A549 (cell line): ENCODE results near the gene ZNF683. TPM values are rescaled to one million over a fixed set of nuclear protein-coding genes. Genes with fewer than 3 reads are reported as not detected.

Experiments used
- ATAC-seq, 2 experiments: fragments of 200-7000 bp in 1 of 2; fragments of >200 bp in 1 of 2; cut with Nextera tagmentation in 1 of 2; cut with Tn5 transposase in 1 of 2; 3 replicates each; pipeline versions ENCODE4 v1.8.0 to v1.9.1; 2018 to 2020; ENCODE audit warnings: mild to moderate bottlenecking in 1 of 2, moderate library complexity in 1 of 2
- CTCF ChIA-PET: fragments of 300-600 bp; sonication (Branson Sonifier 250); formaldehyde crosslinking; extraction: SDS; loops from one replicate; lab custom pipeline; 2021; ENCODE audit warnings: antibody characterized with exemption, inconsistent platforms; lab: Yijun Ruan, JAX
- POLR2A ChIA-PET: fragments of 350-600 bp; formaldehyde crosslinking; extraction: SDS; loops from one replicate; lab custom pipeline; 2021; ENCODE audit warnings: antibody characterized with exemption, inconsistent platforms; lab: Yijun Ruan, JAX
- DNase-seq, 2 experiments: peaks; one replicate each; pipeline versions ENCODE4 v3.0.0 to v3.0.0-alpha.2; 2011 to 2016; ENCODE audit warnings: low read depth in 1 of 2, low spot score in 1 of 2
- FAIRE-seq: peaks from 2 replicates; lab custom pipeline; 2011; peaks lifted over from hg19 to GRCh38; lab: Jason Lieb, UNC
- H3K27ac ChIP-seq, 2 experiments: fragments of >200 bp; sonication (Bioruptor Twin); formaldehyde crosslinking; 3 replicates each; pipeline ENCODE4 v1.5.1; 2016 to 2017
- H3K4me1 ChIP-seq: fragments of >200 bp; sonication (Bioruptor Twin); formaldehyde crosslinking; 3 replicates; pipeline ENCODE4 v1.6.1; 2016
- H3K4me2 ChIP-seq: fragments of >200 bp; sonication (Bioruptor Twin); formaldehyde crosslinking; 3 replicates; pipeline ENCODE4 v1.6.1; 2016
- H3K4me3 ChIP-seq: fragments of >200 bp; sonication (Bioruptor Twin); formaldehyde crosslinking; 3 replicates; pipeline ENCODE4 v1.5.1; 2016
- H3K9me3 ChIP-seq: fragments of >200 bp; sonication (Bioruptor Twin); formaldehyde crosslinking; 3 replicates; pipeline ENCODE4 v1.6.1; 2016
- CHD2 ChIP-seq: fragments of 150-350 bp; IDR thresholded peaks from 2 replicates; pipeline ENCODE4 v1.6.1; 2014; ENCODE audit warnings: low read length; ENCODE audit not compliant: partially characterized antibody
- FOXS1 ChIP-seq: fragments of 250-450 bp; sonication (Bioruptor Pico); IDR thresholded peaks from 2 replicates; pipeline ENCODE4 v1.5.0; 2020; ENCODE audit warnings: mild to moderate bottlenecking, moderate library complexity
- HOXB13 ChIP-seq: fragments of 250-450 bp; sonication (Bioruptor Pico); IDR thresholded peaks from 2 replicates; pipeline ENCODE4 v1.5.0; 2020; ENCODE audit warnings: low read depth, mild to moderate bottlenecking, moderate library complexity
- KDM1A ChIP-seq: fragments of 200-600 bp; sonication (generic); IDR thresholded peaks from 2 replicates; pipeline ENCODE4 v1.6.1; 2016; ENCODE audit warnings: low read depth, mild to moderate bottlenecking
- MAZ ChIP-seq: fragments of 150-350 bp; IDR thresholded peaks from 2 replicates; pipeline ENCODE4 v1.6.1; 2014; ENCODE audit warnings: antibody characterized with exemption, low read depth, low read length, borderline replicate concordance
- NFE2L2 ChIP-seq: fragments of 150-350 bp; conservative IDR thresholded peaks from 2 replicates; pipeline ENCODE4 v1.6.1; 2014; ENCODE audit warnings: low read length
- POLR2AphosphoS2 ChIP-seq: conservative IDR thresholded peaks from 2 replicates; pipeline ENCODE4 v1.6.1; 2012; ENCODE audit warnings: low read length, improper control_type of control experiment, inconsistent platforms
- RFX5 ChIP-seq: fragments of 450-650 bp; IDR thresholded peaks from 2 replicates; pipeline ENCODE4 v1.7.1; 2014; ENCODE audit warnings: antibody characterized with exemption, mild to moderate bottlenecking, moderate library complexity
- SMC3 ChIP-seq: fragments of >200 bp; sonication (Bioruptor Twin); formaldehyde crosslinking; IDR thresholded peaks from 3 replicates; pipeline ENCODE4 v1.6.1; 2018; ENCODE audit warnings: inconsistent platforms
- TFCP2L1 ChIP-seq: fragments of 250-450 bp; sonication (Bioruptor Pico); IDR thresholded peaks from 2 replicates; pipeline ENCODE4 v1.5.0; 2021; ENCODE audit warnings: mild to moderate bottlenecking
- ZFP36 ChIP-seq: fragments of 450-650 bp; IDR thresholded peaks from 2 replicates; pipeline ENCODE4 v1.6.1; 2014; ENCODE audit warnings: borderline replicate concordance; ENCODE audit not compliant: partially characterized antibody
- WGBS: methylation state at CpG from one replicate; pipeline ENCODE4 v1.1.6; 2017; ENCODE audit errors: missing lambda C conversion rate; 5-methylcytosine and 5-hydroxymethylcytosine counted together
- polyA plus RNA-seq, 4 experiments: library from polyadenylated mRNA; depleted of rRNA in 3 of 4; stranded (reverse); fragments of >200 nt; fragmentation: RNase III in 1 of 4; extraction: RNeasy Plus Mini Kit Qiagen cat#74134 plus additional on column Dnase treatment in 1 of 4; gene quantifications; 2 replicates in 3 of 4; 3 replicates in 1 of 4; pipeline ENCODE4 v1.2.3, GENCODE V29; 2011 to 2017
- TF ChIP-seq, protein P1 (sequence below): fragments of 450-650 bp; IDR thresholded peaks from 2 replicates; pipeline ENCODE4 v1.6.1; 2014; ENCODE audit warnings: antibody characterized with exemption
- TF ChIP-seq, protein P2 (sequence below): fragments of >200 bp; sonication (Bioruptor Twin); formaldehyde crosslinking; IDR thresholded peaks from 2 replicates; pipeline ENCODE4 v1.6.1; 2016
- TF ChIP-seq, protein P3 (sequence below): fragments of 200-600 bp; sonication (generic); IDR thresholded peaks from 2 replicates; pipeline ENCODE4 v1.6.1; 2016; ENCODE audit warnings: antibody characterized with exemption, mild to moderate bottlenecking, moderate library complexity

Gene ZNF683
- polyA plus RNA-seq, 2 of the 4 experiments (the other 2 are of a cell fraction) = not detected

DNA sequence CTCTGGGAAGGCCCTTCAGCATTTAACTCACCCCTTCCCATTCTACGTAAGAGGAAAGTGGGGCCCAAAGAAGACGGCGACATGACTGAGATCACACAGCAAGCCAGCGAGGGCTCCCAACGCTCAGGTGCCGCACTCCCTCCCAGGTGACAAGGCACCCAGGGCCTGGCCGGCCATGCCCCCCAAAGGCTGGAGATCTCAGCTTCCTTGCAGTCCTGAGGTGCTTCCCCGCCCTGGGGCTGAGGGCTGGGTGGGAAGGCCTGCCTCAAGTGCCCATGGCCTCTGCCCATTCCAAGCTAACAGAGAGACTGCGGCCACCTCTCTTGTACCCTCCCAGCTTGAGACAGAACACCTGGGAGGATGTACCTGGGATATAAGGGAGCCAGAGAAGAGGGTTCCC, 17.6 kb downstream of the ZNF683 start:
- TF ChIP-seq, protein P1, sequence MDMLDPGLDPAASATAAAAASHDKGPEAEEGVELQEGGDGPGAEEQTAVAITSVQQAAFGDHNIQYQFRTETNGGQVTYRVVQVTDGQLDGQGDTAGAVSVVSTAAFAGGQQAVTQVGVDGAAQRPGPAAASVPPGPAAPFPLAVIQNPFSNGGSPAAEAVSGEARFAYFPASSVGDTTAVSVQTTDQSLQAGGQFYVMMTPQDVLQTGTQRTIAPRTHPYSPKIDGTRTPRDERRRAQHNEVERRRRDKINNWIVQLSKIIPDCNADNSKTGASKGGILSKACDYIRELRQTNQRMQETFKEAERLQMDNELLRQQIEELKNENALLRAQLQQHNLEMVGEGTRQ = no peak
- no peak for TF ChIP-seq SMC3
- TF ChIP-seq HOXB13 (CRISPR knock-in tag) = no peak
- TF ChIP-seq, protein P2, sequence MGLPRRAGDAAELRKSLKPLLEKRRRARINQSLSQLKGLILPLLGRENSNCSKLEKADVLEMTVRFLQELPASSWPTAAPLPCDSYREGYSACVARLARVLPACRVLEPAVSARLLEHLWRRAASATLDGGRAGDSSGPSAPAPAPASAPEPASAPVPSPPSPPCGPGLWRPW = no peak
- FAIRE-seq (no peak), ATAC-seq (no peak), DNase-seq (no peak)
- H3K4me2 ChIP-seq = no peak overlapping the region
- ChIA-PET POLR2A (no interaction called here), CTCF (interaction anchor here (0.7 to 2.7 kb wide), 6 partner anchors 9 to 121 kb away, joined by 3 to 24 read pairs (median 4); partner anchors contain the start of gene CEP85)
- WGBS = 86% methylated on average over 3 of the region's 9 CpGs
- peaks cover 67% of the 10 kb centered on the region for H3K4me1 ChIP-seq
- no peak overlapping the region for H3K4me3 ChIP-seq
- H3K9me3 ChIP-seq = no peaks in the 10 kb centered on the region
- H3K27ac ChIP-seq = peak overlapping the region in 1 of 2 experiments; percentile 95; a peak in 3 of 6 replicates

DNA sequence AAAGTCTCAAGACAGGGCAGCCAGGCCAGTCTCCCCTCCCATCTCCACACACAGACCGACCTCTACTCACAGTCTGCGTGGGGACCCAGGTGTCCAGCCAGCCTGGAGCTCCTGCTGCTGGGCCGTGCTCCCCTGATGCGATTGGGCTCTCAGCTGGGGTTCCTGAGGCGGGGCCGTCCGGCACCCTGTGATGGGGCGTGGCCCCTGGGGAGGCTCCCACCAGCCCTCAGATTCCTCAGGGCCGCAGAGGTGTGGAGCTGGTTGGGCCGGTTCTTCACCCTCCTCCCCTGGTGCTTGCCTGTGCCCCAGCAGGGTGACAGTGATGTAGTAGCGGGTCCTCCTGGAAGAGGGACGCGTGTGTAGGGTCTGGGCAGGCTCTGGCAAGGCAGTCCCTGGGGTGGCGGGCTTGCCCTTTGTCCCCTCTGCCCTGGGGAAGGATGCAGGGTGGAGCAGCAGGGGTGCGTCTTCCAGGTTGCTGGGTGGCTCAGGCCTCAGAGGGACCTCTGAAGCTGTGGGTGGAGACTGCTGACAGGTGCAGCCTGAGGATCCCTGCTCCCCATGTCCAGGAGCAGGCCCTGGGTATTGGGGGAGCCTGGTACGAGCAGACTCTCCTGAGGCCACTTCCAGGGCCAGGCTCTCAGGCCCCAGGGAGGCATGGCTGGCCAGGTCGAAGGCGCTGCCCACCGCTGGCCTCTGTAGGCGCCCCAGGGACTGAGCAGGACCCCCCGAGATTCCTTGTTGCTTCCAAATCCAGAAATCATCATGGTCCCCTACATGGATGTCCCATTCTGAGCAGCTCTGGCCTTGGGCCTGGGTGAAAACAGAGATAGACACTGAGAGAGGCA, 18.4 kb downstream of the ZNF683 start, which contains the start of gene CRYBG2:
TSS of gene CRYBG2 (minus strand) at position 155 of the 845 bp plus-strand sequence. CDS start 7,473 bp downstream, outside the sequence.
- no peak for FAIRE-seq
- H3K4me2 ChIP-seq = peak within 1 kb of the TSS; percentile 64
- no peak within 1 kb of the TSS for H3K4me3 ChIP-seq
- no peak for TF ChIP-seq NFE2L2
- TF ChIP-seq, protein P1 = no peak
- no peak for TF ChIP-seq CHD2
- TF ChIP-seq MAZ = no peak
- TF ChIP-seq POLR2AphosphoS2 = no peak
- no peak for TF ChIP-seq KDM1A
- TF ChIP-seq, protein P3, sequence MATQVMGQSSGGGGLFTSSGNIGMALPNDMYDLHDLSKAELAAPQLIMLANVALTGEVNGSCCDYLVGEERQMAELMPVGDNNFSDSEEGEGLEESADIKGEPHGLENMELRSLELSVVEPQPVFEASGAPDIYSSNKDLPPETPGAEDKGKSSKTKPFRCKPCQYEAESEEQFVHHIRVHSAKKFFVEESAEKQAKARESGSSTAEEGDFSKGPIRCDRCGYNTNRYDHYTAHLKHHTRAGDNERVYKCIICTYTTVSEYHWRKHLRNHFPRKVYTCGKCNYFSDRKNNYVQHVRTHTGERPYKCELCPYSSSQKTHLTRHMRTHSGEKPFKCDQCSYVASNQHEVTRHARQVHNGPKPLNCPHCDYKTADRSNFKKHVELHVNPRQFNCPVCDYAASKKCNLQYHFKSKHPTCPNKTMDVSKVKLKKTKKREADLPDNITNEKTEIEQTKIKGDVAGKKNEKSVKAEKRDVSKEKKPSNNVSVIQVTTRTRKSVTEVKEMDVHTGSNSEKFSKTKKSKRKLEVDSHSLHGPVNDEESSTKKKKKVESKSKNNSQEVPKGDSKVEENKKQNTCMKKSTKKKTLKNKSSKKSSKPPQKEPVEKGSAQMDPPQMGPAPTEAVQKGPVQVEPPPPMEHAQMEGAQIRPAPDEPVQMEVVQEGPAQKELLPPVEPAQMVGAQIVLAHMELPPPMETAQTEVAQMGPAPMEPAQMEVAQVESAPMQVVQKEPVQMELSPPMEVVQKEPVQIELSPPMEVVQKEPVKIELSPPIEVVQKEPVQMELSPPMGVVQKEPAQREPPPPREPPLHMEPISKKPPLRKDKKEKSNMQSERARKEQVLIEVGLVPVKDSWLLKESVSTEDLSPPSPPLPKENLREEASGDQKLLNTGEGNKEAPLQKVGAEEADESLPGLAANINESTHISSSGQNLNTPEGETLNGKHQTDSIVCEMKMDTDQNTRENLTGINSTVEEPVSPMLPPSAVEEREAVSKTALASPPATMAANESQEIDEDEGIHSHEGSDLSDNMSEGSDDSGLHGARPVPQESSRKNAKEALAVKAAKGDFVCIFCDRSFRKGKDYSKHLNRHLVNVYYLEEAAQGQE = no peak
- no peak for TF ChIP-seq FOXS1 (CRISPR knock-in tag)
- no peak for TF ChIP-seq TFCP2L1 (CRISPR knock-in tag)
- no peaks in the 10 kb centered on the region for H3K9me3 ChIP-seq
- H3K4me1 ChIP-seq = peaks cover 74% of the 10 kb centered on the region
- no peak for ATAC-seq
- H3K27ac ChIP-seq = peak within 1 kb of the TSS; percentile 78 to 95; a peak in 5 of 6 replicates
- ChIA-PET POLR2A (no interaction called here), CTCF (interaction anchor here (0.7 to 2.7 kb wide), 6 partner anchors 10 to 120 kb away, joined by 3 to 24 read pairs (median 4); partner anchors contain the start of gene CEP85)
- no peak for DNase-seq
- WGBS = 87% methylated on average over 4 of the region's 21 CpGs

DNA sequence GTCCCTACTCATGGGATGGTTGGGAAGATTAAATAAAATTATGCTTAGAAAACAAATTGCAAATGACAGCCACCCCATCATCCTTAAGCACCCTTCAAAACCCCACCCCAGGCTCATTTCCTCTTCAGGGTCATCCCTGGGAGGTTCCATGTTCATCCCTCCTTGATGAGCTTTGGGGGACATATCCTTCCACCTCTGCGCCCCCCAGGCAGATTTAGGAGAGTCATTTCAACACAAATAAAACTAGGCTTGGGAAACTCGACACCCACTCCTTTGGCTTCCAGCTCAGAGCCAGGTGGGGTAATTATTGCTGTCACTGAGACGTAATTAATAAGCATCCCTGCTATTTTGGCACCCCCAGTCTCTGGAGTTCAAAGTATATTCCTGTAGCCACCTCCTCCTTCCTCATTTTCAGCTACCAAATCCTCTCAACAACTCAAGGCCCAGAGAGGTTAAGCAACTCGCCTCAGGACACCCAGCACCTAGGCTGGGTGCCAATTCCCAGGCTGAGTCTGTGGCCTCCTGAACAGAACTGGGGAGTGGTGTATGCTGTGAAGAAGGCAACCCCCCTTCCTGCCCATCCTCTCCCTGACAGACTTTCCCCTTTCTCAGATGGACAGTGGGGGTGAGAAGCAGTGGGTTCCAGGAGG, 19.2 kb downstream of the ZNF683 start:
- no peaks in the 10 kb centered on the region for H3K9me3 ChIP-seq
- TF ChIP-seq RFX5 = no peak
- peak; percentile 67 for TF ChIP-seq ZFP36
- no peak overlapping the region for H3K4me3 ChIP-seq
- FAIRE-seq (no peak), ATAC-seq (no peak), DNase-seq (no peak)
- peak overlapping the region; percentile 50 for H3K4me2 ChIP-seq
- peaks cover 70% of the 10 kb centered on the region for H3K4me1 ChIP-seq
- CTCF ChIA-PET = interaction anchor here (2.7 kb wide), 1 partner anchor 11 kb away, joined by 24 read pairs; no protein-coding TSS in a partner anchor
- WGBS = 87% methylated on average over 3 of the region's 4 CpGs
- POLR2A ChIA-PET = no interaction called here
- H3K27ac ChIP-seq = peak overlapping the region; percentile 44 to 95; a peak in 5 of 6 replicates
